Body of pancreas (tissue), 4 donors: ENCODE results near the gene ALLC.

Experiments
- POLR2A ChIP-seq, 3 donors: fragments of 450-650 bp; IDR thresholded peaks; one replicate each; pipeline ENCODE4 v1.6.1; 2016; ENCODE audit warnings: antibody characterized with exemption in 3 of 3, mild to moderate bottlenecking in 2 of 3
- TF ChIP-seq, protein P1 (sequence below), 7 experiments: fragments of 450-650 bp in 4 of 7; fragments of 200-600 bp in 3 of 7; sonication (generic) in 3 of 7; IDR thresholded peaks; one replicate each; pipeline ENCODE4 v1.5.1; 2016 to 2019; ENCODE audit warnings: antibody characterized with exemption in 7 of 7

DNA sequence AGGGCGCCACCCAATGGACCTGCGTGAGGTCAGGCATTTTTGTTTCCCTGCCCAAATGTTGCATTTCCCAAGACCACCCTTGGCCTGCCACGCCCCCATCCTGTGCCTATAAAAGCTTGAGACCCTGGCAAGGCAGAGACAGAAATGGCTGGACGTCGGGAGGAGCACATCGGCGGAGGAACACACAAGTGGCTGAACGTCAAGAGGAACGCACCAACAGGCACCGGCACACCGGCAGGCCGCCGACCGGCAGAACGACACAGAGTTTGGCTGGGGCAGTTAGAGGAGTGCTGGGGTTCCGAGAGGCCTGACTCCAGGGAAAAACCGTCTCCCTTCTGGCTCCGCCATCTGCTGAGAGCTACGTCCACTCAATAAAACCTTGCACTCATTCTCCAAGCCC, 81.3 kb downstream of the ALLC start:
- TF ChIP-seq, protein P1, sequence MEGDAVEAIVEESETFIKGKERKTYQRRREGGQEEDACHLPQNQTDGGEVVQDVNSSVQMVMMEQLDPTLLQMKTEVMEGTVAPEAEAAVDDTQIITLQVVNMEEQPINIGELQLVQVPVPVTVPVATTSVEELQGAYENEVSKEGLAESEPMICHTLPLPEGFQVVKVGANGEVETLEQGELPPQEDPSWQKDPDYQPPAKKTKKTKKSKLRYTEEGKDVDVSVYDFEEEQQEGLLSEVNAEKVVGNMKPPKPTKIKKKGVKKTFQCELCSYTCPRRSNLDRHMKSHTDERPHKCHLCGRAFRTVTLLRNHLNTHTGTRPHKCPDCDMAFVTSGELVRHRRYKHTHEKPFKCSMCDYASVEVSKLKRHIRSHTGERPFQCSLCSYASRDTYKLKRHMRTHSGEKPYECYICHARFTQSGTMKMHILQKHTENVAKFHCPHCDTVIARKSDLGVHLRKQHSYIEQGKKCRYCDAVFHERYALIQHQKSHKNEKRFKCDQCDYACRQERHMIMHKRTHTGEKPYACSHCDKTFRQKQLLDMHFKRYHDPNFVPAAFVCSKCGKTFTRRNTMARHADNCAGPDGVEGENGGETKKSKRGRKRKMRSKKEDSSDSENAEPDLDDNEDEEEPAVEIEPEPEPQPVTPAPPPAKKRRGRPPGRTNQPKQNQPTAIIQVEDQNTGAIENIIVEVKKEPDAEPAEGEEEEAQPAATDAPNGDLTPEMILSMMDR (IDR thresholded peaks at IDR 0.05): no peak
- no peak for TF ChIP-seq POLR2A (IDR thresholded peaks at IDR 0.05)
